Ishikawa (cell line): ENCODE results near the gene PNPLA2.

ENCODE experiments used
- CEBPB ChIP-seq: IDR thresholded peaks from 2 replicates; pipeline ENCODE4 v1.6.1; 2012
- CREB1 ChIP-seq: IDR thresholded peaks from 2 replicates; pipeline ENCODE4 v1.6.1; 2012; ENCODE audit warnings: low read depth
- EGR1 ChIP-seq: IDR thresholded peaks from 2 replicates; pipeline ENCODE4 v1.6.1; 2012
- EP300 ChIP-seq: IDR thresholded peaks from 2 replicates; pipeline ENCODE4 v1.6.1; 2012; ENCODE audit warnings: borderline replicate concordance
- FOXM1 ChIP-seq: IDR thresholded peaks from 2 replicates; pipeline ENCODE4 v1.6.1; 2012; ENCODE audit warnings: low read depth, borderline replicate concordance
- MAX ChIP-seq: IDR thresholded peaks from 2 replicates; pipeline ENCODE4 v1.6.1; 2012
- NFIC ChIP-seq: IDR thresholded peaks from 2 replicates; pipeline ENCODE4 v1.6.1; 2012
- RAD21 ChIP-seq: IDR thresholded peaks from 2 replicates; pipeline ENCODE4 v1.6.1; 2012; ENCODE audit warnings: low read depth
- REST ChIP-seq: IDR thresholded peaks from 2 replicates; pipeline ENCODE4 v1.6.1; 2012; ENCODE audit warnings: low read depth, mild to moderate bottlenecking
- TAF1 ChIP-seq: IDR thresholded peaks from 2 replicates; pipeline ENCODE4 v1.6.1; 2012; ENCODE audit warnings: low read depth, mild to moderate bottlenecking
- TCF12 ChIP-seq: IDR thresholded peaks from 2 replicates; pipeline ENCODE4 v1.6.1; 2012; ENCODE audit warnings: low read depth
- TEAD4 ChIP-seq: IDR thresholded peaks from 2 replicates; pipeline ENCODE4 v1.6.1; 2012
- USF1 ChIP-seq: IDR thresholded peaks from 2 replicates; pipeline ENCODE4 v1.6.1; 2012
- YY1 ChIP-seq: IDR thresholded peaks from 2 replicates; pipeline ENCODE4 v1.6.1; 2012; ENCODE audit warnings: low read depth
- ZBTB7A ChIP-seq: IDR thresholded peaks from 2 replicates; pipeline ENCODE4 v1.6.1; 2012; ENCODE audit warnings: low read depth

PNPLA2 gene

GRCh38 chr11:843086-843734 is 24.5 kb downstream of the PNPLA2 start:
- TF ChIP-seq TEAD4, result no peak
- no peak for TF ChIP-seq REST
- peak; percentile 93 for TF ChIP-seq ZBTB7A
- TF ChIP-seq MAX, result no peak

- TF ChIP-seq TAF1, result no peak
- peak; percentile 56; the same call in 1 of the 2 replicates for TF ChIP-seq NFIC
- peak; percentile 99 for TF ChIP-seq TEAD4
- no peak for TF ChIP-seq CREB1
- TF ChIP-seq FOXM1, result no peak
- TF ChIP-seq REST, result peak; percentile 51; the same call in 1 of the 2 replicates
- no peak for TF ChIP-seq YY1
- TF ChIP-seq TCF12, result peak; percentile 46
- TF ChIP-seq MAX, result peak; percentile 94
- no peak for TF ChIP-seq RAD21
- no peak for TF ChIP-seq EGR1
- TF ChIP-seq ZBTB7A, result peak; percentile 92
- peak; percentile 47 for TF ChIP-seq USF1
- peak; percentile 51; the same call in 1 of the 2 replicates for TF ChIP-seq EP300
- TF ChIP-seq CEBPB, result no peak
Observed at GRCh38 chr11:843818-844692, 25.3 kb downstream of the PNPLA2 start.

- TF ChIP-seq REST (no peak), TCF12 (no peak; the same call in 1 of the 2 replicates), FOXM1 (no peak), CEBPB (no peak), ZBTB7A (no peak), EGR1 (no peak), NFIC (peak; percentile 79), TEAD4 (no peak), TAF1 (0 out of 2 replicates have a peak, but pooled peaks have one; percentile 22), MAX (no peak), EP300 (no peak), YY1 (no peak), RAD21 (no peak), USF1 (peak; percentile 53; the same call in 1 of the 2 replicates), CREB1 (no peak)
Observed at GRCh38 chr11:844693-845644, 26.3 kb downstream of the PNPLA2 start.
